ENCODE results near the gene PLXNA4. TPM values are rescaled to one million over a fixed set of nuclear protein-coding genes. Genes with fewer than 3 reads are reported as not detected.

Gene PLXNA4
- total RNA-seq, 1 experiment from 2014 or later: 0.11 TPM

DNA sequence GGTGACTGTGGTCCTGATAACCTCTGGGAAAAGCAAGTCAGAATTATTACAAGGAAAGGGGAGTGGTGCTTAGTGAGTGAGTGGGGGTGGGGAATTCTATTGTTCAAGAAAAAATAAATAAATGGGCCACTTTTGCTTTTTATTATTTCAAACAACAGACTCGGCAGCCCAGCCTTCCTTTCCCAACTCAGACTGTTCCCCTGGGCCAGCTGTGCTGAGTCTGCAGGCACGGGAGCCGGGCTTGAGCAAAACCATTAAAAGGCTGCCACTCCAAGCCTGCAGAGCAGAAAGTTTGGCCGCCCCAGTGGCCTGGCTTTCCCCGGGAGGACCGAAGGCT lies 90.0 kb downstream of the PLXNA4 start:
- ChIA-PET POLR2A (ENCODE audit: low non-redundant PET) (no interaction called here), CTCF (no interaction called here)
- H3K4me1 ChIP-seq (ENCODE audit: insufficient read depth, low read length, poor library complexity, severe bottlenecking): no peaks in the 10 kb centered on the region
- no peak overlapping the region for H3K27ac ChIP-seq (ENCODE audit: low read depth, low read length, poor library complexity, severe bottlenecking)
- BruUV-seq (replicated peaks): no TSS peak
- no peaks in the 10 kb centered on the region for H3K9me3 ChIP-seq (ENCODE audit: low read depth, low read length, poor library complexity, severe bottlenecking)
- peaks cover 9% of the 10 kb centered on the region for H3K27me3 ChIP-seq (replicated peaks; ENCODE audit: insufficient read depth, low read depth, low read length, poor library complexity)
- no peak for TF ChIP-seq EZH2 (IDR thresholded peaks at IDR 0.05; ENCODE audit: borderline replicate concordance, low read depth, low read length, poor library complexity, severe bottlenecking)
- TF ChIP-seq, protein P1, sequence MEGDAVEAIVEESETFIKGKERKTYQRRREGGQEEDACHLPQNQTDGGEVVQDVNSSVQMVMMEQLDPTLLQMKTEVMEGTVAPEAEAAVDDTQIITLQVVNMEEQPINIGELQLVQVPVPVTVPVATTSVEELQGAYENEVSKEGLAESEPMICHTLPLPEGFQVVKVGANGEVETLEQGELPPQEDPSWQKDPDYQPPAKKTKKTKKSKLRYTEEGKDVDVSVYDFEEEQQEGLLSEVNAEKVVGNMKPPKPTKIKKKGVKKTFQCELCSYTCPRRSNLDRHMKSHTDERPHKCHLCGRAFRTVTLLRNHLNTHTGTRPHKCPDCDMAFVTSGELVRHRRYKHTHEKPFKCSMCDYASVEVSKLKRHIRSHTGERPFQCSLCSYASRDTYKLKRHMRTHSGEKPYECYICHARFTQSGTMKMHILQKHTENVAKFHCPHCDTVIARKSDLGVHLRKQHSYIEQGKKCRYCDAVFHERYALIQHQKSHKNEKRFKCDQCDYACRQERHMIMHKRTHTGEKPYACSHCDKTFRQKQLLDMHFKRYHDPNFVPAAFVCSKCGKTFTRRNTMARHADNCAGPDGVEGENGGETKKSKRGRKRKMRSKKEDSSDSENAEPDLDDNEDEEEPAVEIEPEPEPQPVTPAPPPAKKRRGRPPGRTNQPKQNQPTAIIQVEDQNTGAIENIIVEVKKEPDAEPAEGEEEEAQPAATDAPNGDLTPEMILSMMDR (conservative IDR thresholded peaks at IDR 0.05; ENCODE audit: low read depth, low read length): no peak
- no peak for DNase-seq (ENCODE audit: low spot score)
- intact Hi-C loops (cut with micrococcal nuclease; ENCODE audit: unreplicated experiment): no loop called here
- no peak overlapping the region for H3K4me3 ChIP-seq (ENCODE audit: low read depth, low read length, poor library complexity, severe bottlenecking)
- no peaks in the 10 kb centered on the region for H3K36me3 ChIP-seq (ENCODE audit: insufficient read depth, low read length, poor library complexity, severe bottlenecking)

DNA sequence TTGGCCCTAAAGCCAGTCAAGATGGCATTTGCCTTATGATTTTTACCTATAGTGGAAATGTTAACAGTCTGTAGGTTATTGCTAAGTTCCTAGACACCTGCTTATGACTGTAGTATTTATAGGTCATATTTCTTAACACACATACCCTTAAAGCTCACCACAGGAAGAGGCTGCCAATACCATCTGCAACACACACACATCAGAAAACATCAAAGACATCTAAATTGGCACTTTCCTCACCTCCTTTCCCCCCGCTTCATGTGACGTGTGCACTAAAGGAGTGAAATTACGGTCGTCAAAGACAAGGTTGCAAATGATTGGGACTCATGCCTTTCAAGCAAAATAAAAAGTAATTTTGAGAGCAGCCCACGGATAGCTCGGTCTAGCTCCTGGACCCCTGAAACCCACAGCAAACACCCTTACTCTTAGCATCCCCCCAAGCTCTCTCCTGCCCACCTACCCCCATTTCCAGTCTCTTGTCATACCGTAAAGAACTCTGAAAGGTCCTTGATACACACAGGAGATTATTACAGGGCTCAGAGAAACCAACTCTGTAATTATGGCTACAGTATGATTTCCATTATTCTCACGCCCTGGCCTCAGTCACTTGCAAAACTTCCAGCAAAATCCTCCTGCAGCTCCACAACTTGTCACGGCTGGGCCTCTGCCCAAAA lies 90.5 kb downstream of the PLXNA4 start:
- Histone ChIP-seq H3K4me1 (ENCODE audit: insufficient read depth, low read length, poor library complexity, severe bottlenecking) (no peaks in the 10 kb centered on the region), H3K27ac (ENCODE audit: low read depth, low read length, poor library complexity, severe bottlenecking) (no peak overlapping the region), H3K36me3 (ENCODE audit: insufficient read depth, low read length, poor library complexity, severe bottlenecking) (no peaks in the 10 kb centered on the region), H3K27me3 (replicated peaks; ENCODE audit: insufficient read depth, low read depth, low read length, poor library complexity) (peaks cover 9% of the 10 kb centered on the region), H3K4me3 (ENCODE audit: low read depth, low read length, poor library complexity, severe bottlenecking) (no peak overlapping the region), H3K9me3 (ENCODE audit: low read depth, low read length, poor library complexity, severe bottlenecking) (no peaks in the 10 kb centered on the region)
- BruUV-seq (replicated peaks): no TSS peak
- TF ChIP-seq, protein P1 (conservative IDR thresholded peaks at IDR 0.05; ENCODE audit: low read depth, low read length): no peak
- TF ChIP-seq EZH2 (IDR thresholded peaks at IDR 0.05; ENCODE audit: borderline replicate concordance, low read depth, low read length, poor library complexity, severe bottlenecking): no peak
- no peak for DNase-seq (ENCODE audit: low spot score)
- ChIA-PET POLR2A (ENCODE audit: low non-redundant PET) (no interaction called here), CTCF (no interaction called here)
- intact Hi-C loops (cut with micrococcal nuclease; ENCODE audit: unreplicated experiment): no loop called here

DNA sequence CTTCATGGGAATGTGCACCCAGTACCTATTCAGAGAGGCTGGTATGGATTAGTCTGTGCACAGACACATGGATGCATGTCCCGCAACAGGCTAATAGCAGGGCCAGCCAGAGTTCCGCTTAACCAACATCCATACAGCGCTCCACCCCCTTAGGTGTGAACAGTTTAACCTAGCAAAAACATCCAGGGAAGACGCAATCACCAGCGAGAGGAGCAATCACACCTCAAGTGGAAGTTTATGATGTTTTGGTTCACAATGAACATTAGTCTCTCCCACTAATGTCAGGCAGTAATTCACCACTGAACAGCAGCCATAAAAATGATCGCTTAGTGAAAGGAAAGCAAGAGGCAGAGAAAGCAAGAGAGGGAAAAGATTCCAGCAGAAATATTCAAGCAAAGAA lies 91.1 kb downstream of the PLXNA4 start:
- no TSS peak for BruUV-seq (replicated peaks)
- Histone ChIP-seq H3K9me3 (ENCODE audit: low read depth, low read length, poor library complexity, severe bottlenecking) (no peaks in the 10 kb centered on the region), H3K4me3 (ENCODE audit: low read depth, low read length, poor library complexity, severe bottlenecking) (no peak overlapping the region), H3K27ac (ENCODE audit: low read depth, low read length, poor library complexity, severe bottlenecking) (no peak overlapping the region), H3K27me3 (replicated peaks; ENCODE audit: insufficient read depth, low read depth, low read length, poor library complexity) (peaks cover 9% of the 10 kb centered on the region), H3K36me3 (ENCODE audit: insufficient read depth, low read length, poor library complexity, severe bottlenecking) (no peaks in the 10 kb centered on the region), H3K4me1 (ENCODE audit: insufficient read depth, low read length, poor library complexity, severe bottlenecking) (no peaks in the 10 kb centered on the region)
- no peak for DNase-seq (ENCODE audit: low spot score)
- intact Hi-C loops (cut with micrococcal nuclease; ENCODE audit: unreplicated experiment): no loop called here
- no peak for TF ChIP-seq EZH2 (IDR thresholded peaks at IDR 0.05; ENCODE audit: borderline replicate concordance, low read depth, low read length, poor library complexity, severe bottlenecking)
- TF ChIP-seq, protein P1 (conservative IDR thresholded peaks at IDR 0.05; ENCODE audit: low read depth, low read length): no peak
- ChIA-PET POLR2A (ENCODE audit: low non-redundant PET) (no interaction called here), CTCF (no interaction called here)

All from A673 (cell line).